Measurements from ENCODE around the gene DYDC2.

- TF ChIP-seq CTCF (IDR thresholded peaks at IDR 0.05) (no peak), POLR2AphosphoS5 (IDR thresholded peaks at IDR 0.05; ENCODE audit: low read depth, low read length) (no peak), REST (IDR thresholded peaks at IDR 0.05; ENCODE audit: insufficient read depth in 1 of 2, low read depth in 2 of 2, low read length in 1 of 2) (no peak), TCF7L2 (IDR thresholded peaks at IDR 0.05; ENCODE audit: low read depth, low read length) (no peak), SIN3A (IDR thresholded peaks at IDR 0.05; ENCODE audit: borderline replicate concordance, insufficient read depth, low read depth, low read length) (no peak)
Measured at GRCh38 chr10:80409121-80409520, 52.5 kb downstream of the DYDC2 start.
